KMS-11 (cell line): ENCODE measurements around the gene LGMN.
"Not testable (repeated sequence)": the region's sequence is repeated elsewhere in the genome, so short reads cannot be mapped to it uniquely, and the experiment has no call there.

Experiments used
- H2AFZ ChIP-seq: fragments of 200-600 bp; sonication (generic); 2 replicates; pipeline ENCODE4 v1.6.1; 2016; ENCODE audit warnings: antibody characterized with exemption, mixed run types, low read depth
- H3K27ac ChIP-seq: fragments of 200-600 bp; sonication (generic); 2 replicates; pipeline ENCODE4 v1.6.1; 2016; ENCODE audit warnings: mild to moderate bottlenecking, mixed run types
- H3K27me3 ChIP-seq: fragments of 200-600 bp; sonication (generic); 2 replicates; pipeline ENCODE4 v1.6.1; 2017; ENCODE audit warnings: mild to moderate bottlenecking, low read depth, mixed run types, moderate library complexity; ENCODE audit not compliant: insufficient read depth
- H3K36me3 ChIP-seq: fragments of 200-600 bp; sonication (generic); 2 replicates; pipeline ENCODE4 v1.6.1; 2017; ENCODE audit warnings: mild to moderate bottlenecking, mixed run types; ENCODE audit not compliant: insufficient read depth
- H3K4me1 ChIP-seq: fragments of 200-600 bp; sonication (generic); 2 replicates; pipeline ENCODE4 v1.6.1; 2016; ENCODE audit warnings: mild to moderate bottlenecking, low read depth, mixed run types; ENCODE audit not compliant: poor library complexity, severe bottlenecking
- H3K4me2 ChIP-seq: fragments of 200-600 bp; sonication (generic); 2 replicates; pipeline ENCODE4 v1.7.0; 2016; ENCODE audit warnings: mild to moderate bottlenecking, mixed run types
- H3K4me3 ChIP-seq: fragments of 200-600 bp; sonication (generic); IDR thresholded peaks from 2 replicates; pipeline ENCODE4 v1.6.1; 2017; ENCODE audit warnings: low read depth, low read length, mixed read lengths; ENCODE audit not compliant: insufficient read depth
- H3K79me2 ChIP-seq: fragments of 200-600 bp; sonication (generic); 2 replicates; pipeline ENCODE4 v1.6.1; 2016; ENCODE audit warnings: low read depth, mixed run types; ENCODE audit not compliant: insufficient read depth
- H3K9ac ChIP-seq: fragments of 200-600 bp; sonication (generic); 2 replicates; pipeline ENCODE4 v1.6.1; 2016; ENCODE audit warnings: mild to moderate bottlenecking, mixed run types
- H4K20me1 ChIP-seq: fragments of 200-600 bp; sonication (generic); 2 replicates; pipeline ENCODE4 v1.6.1; 2016; ENCODE audit warnings: mild to moderate bottlenecking, mixed run types; ENCODE audit not compliant: insufficient read depth
- CTCF ChIP-seq: fragments of 200-600 bp; sonication (generic); conservative IDR thresholded peaks from 2 replicates; pipeline ENCODE4 v1.6.1; 2017; ENCODE audit warnings: low read depth, mild to moderate bottlenecking, antibody characterized with exemption, low read length, moderate library complexity, mixed read lengths

LGMN gene

GRCh38 chr14:92774572-92774971 is 26.1 kb upstream of the LGMN start:
- no peaks in the 10 kb centered on the region for H3K79me2 ChIP-seq
- no peaks in the 10 kb centered on the region for H4K20me1 ChIP-seq
- TF ChIP-seq CTCF = no peak
- peak overlapping the region; percentile 0; the same call in 1 of the 2 replicates for H2AFZ ChIP-seq
- H3K27me3 ChIP-seq = no peaks in the 10 kb centered on the region
- no peak overlapping the region for H3K4me3 ChIP-seq
- peak overlapping the region; percentile 26; the same call in 1 of the 2 replicates for H3K9ac ChIP-seq
- peak overlapping the region; percentile 41; the same call in 1 of the 2 replicates for H3K4me2 ChIP-seq
- no peaks in the 10 kb centered on the region for H3K36me3 ChIP-seq
- peaks cover 59% of the 10 kb centered on the region for H3K4me1 ChIP-seq
- H3K27ac ChIP-seq = peak overlapping the region; percentile 80

GRCh38 chr14:92770484-92770883 is 22.1 kb upstream of the LGMN start:
- Histone ChIP-seq H3K27me3 (no peaks in the 10 kb centered on the region), H3K36me3 (no peaks in the 10 kb centered on the region), H3K79me2 (no peaks in the 10 kb centered on the region), H3K9ac (no peak overlapping the region), H2AFZ (no peak overlapping the region), H3K27ac (no peak overlapping the region), H3K4me2 (no peak overlapping the region), H3K4me1 (peaks cover 57% of the 10 kb centered on the region), H4K20me1 (no peaks in the 10 kb centered on the region), H3K4me3 (no peak overlapping the region)
- TF ChIP-seq CTCF = no peak

GRCh38 chr14:92768795-92769194 is 20.4 kb upstream of the LGMN start:
- Histone ChIP-seq H3K27ac (peak overlapping the region; percentile 97), H3K36me3 (no peaks in the 10 kb centered on the region), H3K4me1 (peaks cover 61% of the 10 kb centered on the region), H3K9ac (peak overlapping the region; percentile 73), H3K27me3 (no peaks in the 10 kb centered on the region), H3K4me3 (no peak overlapping the region), H3K4me2 (peak overlapping the region; percentile 84), H2AFZ (peak overlapping the region; percentile 30; the same call in 1 of the 2 replicates), H3K79me2 (no peaks in the 10 kb centered on the region), H4K20me1 (no peaks in the 10 kb centered on the region)
- no peak for TF ChIP-seq CTCF

- H3K4me2 ChIP-seq = peak overlapping the region; percentile 84
- H3K9ac ChIP-seq = peak overlapping the region; percentile 73
- peak overlapping the region; percentile 97 for H3K27ac ChIP-seq
- not testable (repeated sequence) for H3K36me3 ChIP-seq, H3K79me2 ChIP-seq, H3K4me3 ChIP-seq, H3K27me3 ChIP-seq, H4K20me1 ChIP-seq
- peaks cover 65% of the 10 kb centered on the region for H3K4me1 ChIP-seq
- peak overlapping the region; percentile 30; the same call in 1 of the 2 replicates for H2AFZ ChIP-seq
Measured at GRCh38 chr14:92768236-92768635, 19.8 kb upstream of the LGMN start.

GRCh38 chr14:92763666-92764631 is 15.5 kb upstream of the LGMN start:
- not testable (repeated sequence) for H3K4me3 ChIP-seq, H3K36me3 ChIP-seq, H4K20me1 ChIP-seq, H3K9ac ChIP-seq, H3K79me2 ChIP-seq, H3K27ac ChIP-seq, H3K27me3 ChIP-seq, H2AFZ ChIP-seq
- Histone ChIP-seq H3K4me2 (peak overlapping the region; percentile 38; the same call in 1 of the 2 replicates), H3K4me1 (peaks cover 74% of the 10 kb centered on the region)
